HFFc6 (cell line): ENCODE measurements around the gene LAD1. TPM values are rescaled to one million over a fixed set of nuclear protein-coding genes. Genes with fewer than 3 reads are reported as not detected.

Source experiments
- DNase-seq: peaks from one replicate; pipeline ENCODE4 v3.0.0-alpha.2; 2018
- H3K27ac Mint-ChIP-seq: 2 replicates; pipeline ENCODE4 v1.8.0; 2020; ENCODE audit warnings: mild to moderate bottlenecking, mixed read lengths
- H3K27me3 Mint-ChIP-seq: 2 replicates; pipeline ENCODE4 v1.8.0; 2021; ENCODE audit warnings: mild to moderate bottlenecking, moderate library complexity, mixed read lengths; ENCODE audit not compliant: insufficient read depth
- H3K36me3 Mint-ChIP-seq: 2 replicates; pipeline ENCODE4 v1.8.0; 2021; ENCODE audit warnings: low read depth, mixed read lengths
- H3K4me1 Mint-ChIP-seq: 2 replicates; pipeline ENCODE4 v1.8.0; 2020; ENCODE audit warnings: low read depth, mixed read lengths
- H3K4me3 Mint-ChIP-seq: 2 replicates; pipeline ENCODE4 v1.8.0; 2020; ENCODE audit warnings: mild to moderate bottlenecking, moderate library complexity, mixed read lengths
- H3K9me3 Mint-ChIP-seq: 2 replicates; pipeline ENCODE4 v1.8.0; 2020; ENCODE audit warnings: mild to moderate bottlenecking, mixed read lengths
- CTCF ChIP-seq: fragments of 200-600 bp; sonication (generic); IDR thresholded peaks from 2 replicates; pipeline ENCODE4 v1.5.0; 2021; ENCODE audit warnings: antibody characterized with exemption, mild to moderate bottlenecking
- total RNA-seq, 6 experiments: library from RNA; stranded (reverse); fragmentation: NEBNext Ultra II Directional; extraction: Animal tissue kit (Norgen Biotek cat#: 25700); gene quantifications; 2 replicates in 1 of 6; 3 replicates in 5 of 6; pipeline ENCODE4 v1.2.3, GENCODE V29; 2021

LAD1 gene
- total RNA-seq, 6 experiments from 2014 or later: not detected

GRCh38 chr1:201357636-201358348 is 41.3 kb downstream of the LAD1 start:
- DNase-seq: no peak
- no peak for TF ChIP-seq CTCF
- no peaks in the 10 kb centered on the region for H3K36me3 Mint-ChIP-seq
- H3K4me3 Mint-ChIP-seq: no peak overlapping the region
- peaks cover 47% of the 10 kb centered on the region for H3K27me3 Mint-ChIP-seq
- no peaks in the 10 kb centered on the region for H3K4me1 Mint-ChIP-seq
- no peaks in the 10 kb centered on the region for H3K9me3 Mint-ChIP-seq
- no peak overlapping the region for H3K27ac Mint-ChIP-seq

- no peaks in the 10 kb centered on the region for H3K36me3 Mint-ChIP-seq
- no peaks in the 10 kb centered on the region for H3K9me3 Mint-ChIP-seq
- no peak overlapping the region for H3K27ac Mint-ChIP-seq
- peaks cover 43% of the 10 kb centered on the region for H3K27me3 Mint-ChIP-seq
- TF ChIP-seq CTCF: no peak
- no peaks in the 10 kb centered on the region for H3K4me1 Mint-ChIP-seq
- DNase-seq: no peak
- H3K4me3 Mint-ChIP-seq: no peak overlapping the region
These were observed 41.9 kb downstream of the LAD1 start for GRCh38 chr1:201357211-201357610.

GRCh38 chr1:201356701-201357100 is 42.4 kb downstream of the LAD1 start:
- H3K36me3 Mint-ChIP-seq: no peaks in the 10 kb centered on the region
- no peak overlapping the region for H3K27ac Mint-ChIP-seq
- TF ChIP-seq CTCF: no peak
- no peaks in the 10 kb centered on the region for H3K9me3 Mint-ChIP-seq
- no peak for DNase-seq
- H3K4me1 Mint-ChIP-seq: no peaks in the 10 kb centered on the region
- H3K4me3 Mint-ChIP-seq: no peak overlapping the region
- H3K27me3 Mint-ChIP-seq: peaks cover 40% of the 10 kb centered on the region

GRCh38 chr1:201356236-201356635 is 42.9 kb downstream of the LAD1 start:
- Mint-ChIP-seq H3K27ac (no peak overlapping the region), H3K4me1 (no peaks in the 10 kb centered on the region), H3K36me3 (no peaks in the 10 kb centered on the region), H3K4me3 (no peak overlapping the region), H3K27me3 (peaks cover 43% of the 10 kb centered on the region), H3K9me3 (no peaks in the 10 kb centered on the region)
- no peak for TF ChIP-seq CTCF
- DNase-seq: no peak

GRCh38 chr1:201355471-201355870 is 43.7 kb downstream of the LAD1 start:
- no peaks in the 10 kb centered on the region for H3K4me1 Mint-ChIP-seq
- no peak for DNase-seq
- no peaks in the 10 kb centered on the region for H3K36me3 Mint-ChIP-seq
- no peak overlapping the region for H3K4me3 Mint-ChIP-seq
- TF ChIP-seq CTCF: no peak
- H3K27me3 Mint-ChIP-seq: peaks cover 45% of the 10 kb centered on the region
- no peaks in the 10 kb centered on the region for H3K9me3 Mint-ChIP-seq
- no peak overlapping the region for H3K27ac Mint-ChIP-seq
